ENCODE results near the gene ZCCHC10.
"Not testable (repeated sequence)": the region's sequence is repeated elsewhere in the genome, so short reads cannot be mapped to it uniquely, and the experiment has no call there.

The ZCCHC10 gene

DNA sequence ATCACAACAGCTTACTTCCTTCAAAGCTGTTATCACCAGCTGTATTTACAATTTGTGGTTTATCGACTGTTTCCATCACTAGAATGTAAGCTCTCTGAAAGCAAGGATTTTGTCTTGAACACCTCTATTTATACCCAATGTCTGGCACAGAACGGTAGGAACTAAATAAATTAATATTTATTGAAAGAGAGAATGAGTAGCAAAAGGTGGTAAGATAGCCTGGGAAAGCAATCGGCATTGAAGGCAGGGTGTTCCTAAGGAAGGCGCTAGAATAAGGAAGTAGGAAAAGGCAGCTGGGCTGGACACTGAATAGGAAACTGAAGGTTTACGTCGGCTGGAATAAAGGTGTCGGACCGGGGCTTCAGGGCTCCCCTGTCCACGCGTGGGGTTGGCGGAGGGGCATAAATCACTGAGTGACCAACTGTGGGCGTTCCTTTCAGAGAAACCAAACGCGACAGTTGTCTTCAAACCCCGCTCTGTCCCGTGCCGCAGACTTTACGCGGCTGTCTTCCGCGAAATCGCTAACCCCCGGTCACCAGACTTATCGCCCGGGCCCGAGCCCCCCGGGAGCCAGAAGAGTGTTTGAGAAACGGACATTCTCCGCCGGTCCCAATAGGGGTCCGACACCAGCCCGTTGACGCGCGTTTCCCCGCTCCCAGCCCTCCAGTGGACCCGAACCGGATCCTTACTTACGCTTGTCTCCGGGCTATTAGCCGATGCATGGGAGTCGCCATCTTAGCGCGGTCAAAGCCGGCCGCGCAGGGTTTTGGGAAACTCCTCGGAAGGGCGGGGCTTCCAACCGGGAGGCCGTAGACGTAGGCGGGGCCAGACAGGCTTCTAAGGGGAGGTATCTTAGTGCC lies at the start of gene ZCCHC10:
TSS of gene ZCCHC10 (minus strand) at position 746 of the 860 bp plus-strand sequence. CDS start at position 734, 12 bp downstream.
- peak; percentile 98 for DNase-seq

GRCh38 chr5:133075572-133076536 lies 49.5 kb upstream of the ZCCHC10 start:
- no peak for DNase-seq

DNA sequence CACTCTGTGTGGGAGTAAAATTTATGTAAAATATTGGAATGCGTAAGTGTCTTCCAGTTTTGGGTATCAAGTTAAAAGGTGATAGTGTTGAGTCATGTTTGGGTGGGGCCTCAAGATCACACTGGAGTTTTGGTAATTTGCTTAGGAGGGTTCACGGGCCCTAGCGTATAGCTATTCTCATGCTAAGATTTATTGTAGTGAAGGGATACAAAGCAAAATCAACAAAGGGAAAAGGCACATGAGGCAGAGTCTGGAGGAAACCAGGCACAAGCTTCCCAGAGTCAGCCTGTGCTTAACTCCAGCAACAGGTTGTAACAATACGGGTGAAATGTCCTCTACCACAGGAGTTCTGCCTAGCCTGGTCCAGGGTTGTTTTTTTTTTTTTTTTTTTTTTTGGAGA lies 45.7 kb upstream of the ZCCHC10 start:
- DNase-seq = no peak

DNA sequence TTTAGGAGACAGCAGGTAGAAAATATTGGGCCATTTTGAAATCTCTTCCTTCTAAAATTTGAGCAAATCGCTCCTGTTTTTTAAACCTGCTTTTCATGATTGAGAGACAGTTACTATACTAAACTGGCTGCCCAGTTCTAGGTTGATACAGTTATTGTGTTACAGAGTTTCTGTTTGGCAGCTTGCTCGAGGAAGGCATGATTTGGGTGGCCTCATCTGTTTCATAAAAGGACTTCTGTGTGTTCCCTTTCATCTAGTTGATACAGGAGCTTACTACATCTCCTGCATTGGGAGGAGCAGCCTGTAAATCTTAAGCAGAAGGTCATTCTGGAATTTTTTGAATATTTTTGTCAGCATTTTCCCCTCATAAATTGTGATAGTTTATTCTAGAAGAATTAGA lies 39.7 kb upstream of the ZCCHC10 start:
- DNase-seq = no peak

- DNase-seq = no peak
These were observed 39.1 kb upstream of the ZCCHC10 start for GRCh38 chr5:133065471-133065870.

- no peak for DNase-seq
These were observed 37.6 kb upstream of the ZCCHC10 start for GRCh38 chr5:133063965-133064364.

- DNase-seq = no peak
These were observed 35.9 kb upstream of the ZCCHC10 start for GRCh38 chr5:133062276-133062675.

DNA sequence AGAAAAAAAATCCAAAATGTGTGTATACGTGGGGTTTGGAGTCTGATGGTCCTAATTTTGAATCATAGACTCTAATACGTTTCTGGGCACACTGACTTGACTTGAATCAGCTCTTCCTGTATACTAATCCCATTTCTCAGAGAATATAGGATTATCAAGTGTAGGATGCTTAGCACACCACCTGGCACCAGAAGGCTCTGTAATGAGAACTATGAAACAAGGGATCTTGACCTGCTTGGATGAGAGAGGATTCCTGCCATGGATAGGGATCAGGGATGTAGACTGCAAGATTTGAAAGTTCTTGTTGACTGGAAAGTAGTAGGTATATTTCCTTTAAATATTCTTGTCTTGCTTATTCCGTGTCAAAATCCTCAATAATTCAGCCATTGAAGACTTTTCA lies 33.3 kb upstream of the ZCCHC10 start:
- DNase-seq = no peak

GRCh38 chr5:133056891-133057290 lies 30.5 kb upstream of the ZCCHC10 start:
- DNase-seq = no peak

DNA sequence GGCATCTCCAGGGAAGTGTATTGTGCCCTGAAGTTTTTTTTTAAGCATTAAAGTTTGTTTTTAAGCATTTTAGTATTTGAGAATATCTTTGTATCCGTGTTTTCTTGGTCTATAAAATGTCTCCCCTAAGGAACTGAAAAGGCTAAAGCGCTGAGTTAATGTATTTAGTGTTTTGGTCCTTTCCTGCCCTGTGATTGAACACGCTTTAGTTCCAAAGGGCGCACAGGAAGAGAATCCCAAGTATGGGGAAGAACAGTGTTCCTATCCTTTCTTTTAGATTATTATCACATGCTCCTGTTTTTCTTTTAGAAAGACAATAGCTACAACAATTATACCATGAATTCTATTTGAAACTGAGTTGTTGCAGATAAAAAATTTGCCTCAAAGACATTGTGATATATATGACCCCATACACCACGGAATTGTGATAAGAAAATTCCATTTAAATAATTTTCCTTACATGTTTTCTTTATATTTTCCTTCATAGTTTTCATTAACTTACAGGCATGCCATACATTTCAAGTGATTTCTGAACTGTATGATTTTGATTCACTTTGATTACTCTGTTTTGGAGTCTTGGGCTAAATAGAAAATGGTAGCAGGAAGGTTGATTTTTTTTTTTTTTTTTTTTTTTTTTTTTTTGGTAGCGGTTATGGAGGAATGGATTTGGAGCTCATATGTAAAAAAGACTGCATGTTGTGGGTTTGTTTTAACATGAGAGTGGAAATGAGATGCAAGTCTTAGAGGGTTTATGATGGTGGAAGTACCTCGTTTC lies 28.5 kb upstream of the ZCCHC10 start:
- no peak for DNase-seq

- no peak for DNase-seq
These were observed 27.1 kb upstream of the ZCCHC10 start for GRCh38 chr5:133053448-133053847.

- DNase-seq = peak; percentile 79
These were observed 26.2 kb upstream of the ZCCHC10 start for GRCh38 chr5:133052317-133053175.

DNA sequence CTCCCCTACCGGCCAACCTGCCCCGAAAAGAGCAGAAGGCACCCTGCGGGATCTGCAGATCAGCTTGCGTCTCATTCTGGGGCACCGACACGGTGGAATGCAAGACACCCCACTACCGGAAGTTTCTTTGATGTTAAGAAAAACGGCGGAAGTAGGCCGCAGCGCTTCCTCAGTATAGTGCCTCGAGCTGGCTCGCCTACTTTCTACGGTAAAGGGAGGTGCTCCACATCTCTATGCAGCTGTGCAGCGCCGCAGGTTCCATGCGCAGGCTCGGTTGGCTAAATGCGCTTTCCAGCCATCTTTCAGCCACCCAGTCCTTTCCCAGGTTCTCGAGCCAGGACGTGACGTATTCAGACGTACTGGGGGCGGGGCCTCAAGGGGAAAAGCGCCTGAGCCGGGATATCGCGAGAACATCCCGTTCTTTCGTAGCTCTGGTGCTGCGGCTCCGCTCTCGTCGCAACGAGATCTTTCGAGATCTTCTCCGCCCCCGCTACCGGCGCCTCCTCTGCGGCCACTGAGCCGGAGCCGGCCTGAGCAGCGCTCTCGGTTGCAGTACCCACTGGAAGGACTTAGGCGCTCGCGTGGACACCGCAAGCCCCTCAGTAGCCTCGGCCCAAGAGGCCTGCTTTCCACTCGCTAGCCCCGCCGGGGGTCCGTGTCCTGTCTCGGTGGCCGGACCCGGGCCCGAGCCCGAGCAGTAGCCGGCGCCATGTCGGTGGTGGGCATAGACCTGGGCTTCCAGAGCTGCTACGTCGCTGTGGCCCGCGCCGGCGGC lies 25.4 kb upstream of the ZCCHC10 start, which contains the start of gene HSPA4:
TSS of gene HSPA4 (plus strand) at position 472 of the 775 bp plus-strand sequence. CDS start at position 710, 238 bp downstream.
- peak; percentile 100 for DNase-seq

DNA sequence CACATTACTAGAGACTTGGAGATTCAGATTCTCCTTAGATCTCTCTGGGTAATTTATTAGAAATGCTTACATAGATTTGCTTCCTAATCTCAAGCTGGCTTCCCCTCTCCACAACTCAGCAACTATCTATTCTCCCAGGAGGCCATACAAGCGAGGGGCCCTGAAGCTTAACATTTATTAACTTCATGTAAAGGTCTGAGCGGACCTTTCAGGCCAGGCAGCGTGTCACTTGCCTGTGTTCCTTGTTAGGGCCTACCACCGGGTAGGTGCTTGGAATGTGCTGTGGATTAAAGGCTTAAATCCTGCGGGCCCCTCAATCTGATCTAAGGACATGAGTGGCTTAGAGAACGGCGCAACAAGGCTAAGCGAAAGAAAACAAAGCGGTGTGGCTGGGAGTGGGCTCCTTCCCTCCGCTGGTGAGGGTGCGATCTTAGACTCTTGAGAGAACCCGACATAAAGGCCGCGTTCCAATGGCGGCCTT lies 24.8 kb upstream of the ZCCHC10 start:
- DNase-seq = no peak

GRCh38 chr5:133050521-133050920 lies 24.2 kb upstream of the ZCCHC10 start:
- DNase-seq = no peak

DNA sequence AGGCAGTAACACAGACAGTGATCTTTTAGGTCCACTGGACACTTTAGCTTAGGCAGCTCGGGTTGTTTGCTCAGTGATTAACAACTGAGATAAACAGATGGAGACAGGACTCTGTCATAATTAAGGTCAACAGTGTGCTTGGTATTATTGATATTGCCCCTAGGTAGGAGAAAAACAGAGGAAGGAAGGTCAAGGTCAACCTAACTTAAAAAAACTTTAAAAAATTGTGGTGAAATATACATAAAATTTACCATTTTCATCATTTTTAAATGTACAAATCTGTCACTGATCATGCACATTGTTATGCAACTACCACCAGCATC lies 23.3 kb upstream of the ZCCHC10 start:
- DNase-seq = no peak

GRCh38 chr5:133048993-133049725 lies 22.8 kb upstream of the ZCCHC10 start:
- DNase-seq = no peak

- no peak for DNase-seq
These were observed 21.1 kb upstream of the ZCCHC10 start for GRCh38 chr5:133047404-133047803.

DNA sequence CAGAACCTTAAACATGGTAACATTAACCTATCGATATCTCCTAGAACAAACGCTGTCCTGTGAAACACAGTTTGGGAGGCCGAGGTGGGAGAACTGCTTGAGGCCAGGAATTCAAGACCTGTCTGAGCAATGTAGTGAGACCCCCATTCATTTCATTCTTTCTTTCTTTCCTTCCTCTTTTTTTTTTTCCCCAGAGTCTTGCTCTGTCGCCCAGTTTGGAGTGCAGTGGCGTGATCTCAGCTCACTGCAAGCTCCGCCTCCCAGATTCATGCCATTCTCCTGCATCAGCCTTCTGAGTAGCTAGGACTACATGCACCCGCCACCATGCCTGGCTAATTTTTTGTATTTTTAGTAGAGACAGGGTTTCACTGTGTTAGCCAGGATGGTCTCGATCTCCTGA lies 20.2 kb upstream of the ZCCHC10 start:
- DNase-seq = not testable (repeated sequence)

DNA sequence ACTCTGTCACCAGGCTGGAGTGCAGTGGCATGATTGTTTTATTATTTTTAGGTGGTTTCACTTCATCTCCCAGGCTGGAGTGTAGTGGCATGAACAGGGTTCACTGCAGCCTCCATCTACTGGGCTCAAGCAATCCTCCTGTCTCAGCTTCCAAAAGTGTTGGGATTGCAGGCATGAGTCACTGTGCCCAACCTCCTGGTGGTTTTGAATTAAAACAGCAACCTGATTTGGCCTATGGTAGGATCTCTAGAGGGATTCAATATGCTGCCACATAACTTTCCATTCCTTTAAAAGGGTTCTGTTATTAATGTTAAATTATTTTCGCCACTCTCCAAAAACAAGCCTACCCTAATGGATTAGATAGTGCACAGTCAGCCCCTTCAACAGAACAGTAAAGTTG lies 15.6 kb upstream of the ZCCHC10 start:
- DNase-seq = no peak
